Hematopoietic multipotent progenitor cell treated with erythropoietin and hydrocortisone succinate and interleukin-3 and kit ligand, for 15 days (in vitro differentiated cells): Measurements from ENCODE around the gene CPLX3.

Source experiments
- DNase-seq: peaks from one replicate; pipeline ENCODE4 v3.0.0-alpha.2; 2015; ENCODE audit warnings: low spot score

The CPLX3 gene

GRCh38 chr15:74845208-74845568 lies 18.8 kb downstream of the CPLX3 start:
- DNase-seq: no peak

GRCh38 chr15:74845581-74845980 lies 19.2 kb downstream of the CPLX3 start:
- no peak for DNase-seq

- DNase-seq: peak; percentile 18
Observed at GRCh38 chr15:74847432-74847831, 21.0 kb downstream of the CPLX3 start.

- no peak for DNase-seq
Observed at GRCh38 chr15:74850393-74850792, 24.0 kb downstream of the CPLX3 start.

GRCh38 chr15:74851960-74852359 lies 25.5 kb downstream of the CPLX3 start:
- DNase-seq: no peak

GRCh38 chr15:74854453-74855022 lies 28.1 kb downstream of the CPLX3 start:
- no peak for DNase-seq

- DNase-seq: no peak
Observed at GRCh38 chr15:74855857-74856256, 29.4 kb downstream of the CPLX3 start.

- DNase-seq: no peak
Observed at GRCh38 chr15:74856537-74856936, 30.1 kb downstream of the CPLX3 start.

- no peak for DNase-seq
Observed at GRCh38 chr15:74857082-74857655, 30.7 kb downstream of the CPLX3 start.

GRCh38 chr15:74857671-74858368 lies 31.4 kb downstream of the CPLX3 start:
- DNase-seq: no peak

GRCh38 chr15:74858369-74858740 lies 31.9 kb downstream of the CPLX3 start:
- DNase-seq: no peak

- DNase-seq: no peak
Observed at GRCh38 chr15:74863239-74864056, 37.0 kb downstream of the CPLX3 start.

GRCh38 chr15:74864296-74864695 lies 37.9 kb downstream of the CPLX3 start:
- DNase-seq: no peak

- DNase-seq: no peak
Observed at GRCh38 chr15:74865316-74865715, 38.9 kb downstream of the CPLX3 start.

- no peak for DNase-seq
Observed at GRCh38 chr15:74866090-74866489, 39.7 kb downstream of the CPLX3 start.

- no peak for DNase-seq
Observed at GRCh38 chr15:74867466-74868038, 41.1 kb downstream of the CPLX3 start.

- no peak for DNase-seq
Observed at GRCh38 chr15:74868059-74868458, 41.6 kb downstream of the CPLX3 start.

GRCh38 chr15:74869372-74869725 lies 42.9 kb downstream of the CPLX3 start:
- no peak for DNase-seq

GRCh38 chr15:74869726-74870407 lies 43.4 kb downstream of the CPLX3 start:
- DNase-seq: peak; percentile 27

- no peak for DNase-seq
Observed at GRCh38 chr15:74870436-74871215, 44.2 kb downstream of the CPLX3 start.

- no peak for DNase-seq
Observed at GRCh38 chr15:74872702-74873035, 46.2 kb downstream of the CPLX3 start.
